ENCODE data around the gene LCE1D.

DNA sequence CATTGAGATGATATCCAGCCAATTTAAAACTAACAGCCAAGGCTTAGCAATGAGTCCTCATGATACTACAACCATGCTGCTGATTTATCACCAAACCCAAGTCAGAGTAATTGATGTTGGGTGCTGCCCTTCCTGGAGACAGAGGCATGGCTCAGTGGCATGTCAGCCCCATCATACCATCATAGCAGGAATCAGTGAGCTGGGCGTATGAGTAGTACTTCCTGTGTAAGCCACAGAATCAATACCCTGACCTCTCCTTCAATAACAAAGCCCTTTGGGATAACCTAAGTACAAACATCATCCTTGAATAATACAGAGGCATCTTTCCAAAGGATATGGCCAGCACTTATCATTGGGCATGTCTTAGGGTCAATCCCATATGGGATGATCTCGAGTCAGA is 13.4 kb upstream of the LCE1D start:
- TF ChIP-seq CTCF (IDR thresholded peaks at IDR 0.05; ENCODE audit: low read depth, low read length) (no peak), MAX (IDR thresholded peaks at IDR 0.05; ENCODE audit: low read depth, low read length) (no peak), POLR2A (IDR thresholded peaks at IDR 0.05; ENCODE audit: extremely low read depth, insufficient read length) (no peak)
